Gastrocnemius medialis (tissue), 4 donors: Measurements from ENCODE around the gene CCDC107. TPM values are rescaled to one million over a fixed set of nuclear protein-coding genes. Genes with fewer than 3 reads are reported as not detected.

Source experiments
- ATAC-seq, 2 donors: fragments of 150-250 bp; one replicate each; pipeline ENCODE4 v1.9.1; 2016
- DNase-seq, 2 donors: peaks; one replicate each; pipeline ENCODE4 v3.0.0-alpha.2; 2019
- H3K27ac ChIP-seq, 4 donors: fragments of 200-600 bp; sonication (generic); 1 replicate in 1 of 4; 2 replicates in 3 of 4; pipeline ENCODE4 v1.5.1; 2016 to 2018; ENCODE audit warnings: mild to moderate bottlenecking in 2 of 4, moderate library complexity in 1 of 4
- H3K27me3 ChIP-seq, 3 donors: fragments of 200-600 bp; sonication (generic) in 2 of 3; 1 replicate in 1 of 3; 2 replicates in 2 of 3; pipeline versions ENCODE4 v1.5.1 to v1.6.0; 2016 to 2019; ENCODE audit warnings: mild to moderate bottlenecking in 1 of 3, moderate library complexity in 1 of 3
- H3K36me3 ChIP-seq, 2 donors: fragments of 200-600 bp; sonication (generic) in 1 of 2; one replicate each; pipeline ENCODE4 v1.5.1; 2017 to 2018
- H3K4me1 ChIP-seq, 2 donors: fragments of 200-600 bp; sonication (generic) in 1 of 2; one replicate each; pipeline ENCODE4 v1.5.1; 2016 to 2017; ENCODE audit warnings: mild to moderate bottlenecking in 2 of 2
- H3K4me3 ChIP-seq, 4 donors: fragments of 200-600 bp; sonication (generic) in 3 of 4; 1 replicate in 1 of 4; 2 replicates in 3 of 4; pipeline ENCODE4 v1.5.1; 2016 to 2019; ENCODE audit warnings: mild to moderate bottlenecking in 2 of 4
- H3K9me3 ChIP-seq, 3 donors: fragments of 200-600 bp; sonication (generic) in 2 of 3; 1 replicate in 1 of 3; 2 replicates in 2 of 3; pipeline ENCODE4 v1.5.1; 2016 to 2019
- POLR2A ChIP-seq, 2 donors: fragments of 450-650 bp; IDR thresholded peaks; one replicate each; pipeline ENCODE4 v1.6.1; 2017; ENCODE audit warnings: antibody characterized with exemption in 2 of 2, mild to moderate bottlenecking in 2 of 2, moderate library complexity in 2 of 2
- in situ Hi-C, 4 donors: fragments of 200-750 bp; cut with MboI; loops; one replicate each; pipeline versions ENCODE4 v1.15.0 to v1.8.0; 2017; ENCODE audit warnings: low sequenced_read_pairs in 4 of 4
- intact Hi-C: fragments of 100-400 bp; cut with DNase I; formaldehyde crosslinking; loops from one replicate; pipeline ENCODE4 v1.15.1; 2023; ENCODE audit warnings: low total_unique reads
- total RNA-seq, 4 donors: library from RNA; depleted of rRNA; stranded (reverse); fragments of >200 nt; gene quantifications; one replicate each; pipeline versions ENCODE4 v1.1.0 to v1.2.3, GENCODE V29; 2016
- TF ChIP-seq, protein P1 (sequence below), 5 experiments: fragments of 450-650 bp in 3 of 5; fragments of 200-600 bp in 2 of 5; sonication (generic) in 2 of 5; IDR thresholded peaks in 4 of 5; conservative IDR thresholded peaks in 1 of 5; 1 replicate in 4 of 5; 2 replicates in 1 of 5; pipeline ENCODE4 v1.5.1; 2016 to 2019; ENCODE audit warnings: antibody characterized with exemption in 5 of 5, mild to moderate bottlenecking in 3 of 5, moderate library complexity in 3 of 5

The CCDC107 gene
- total RNA-seq, 4 donors from 2014 or later: 21.9 to 45.3 (median 31.5) TPM

DNA sequence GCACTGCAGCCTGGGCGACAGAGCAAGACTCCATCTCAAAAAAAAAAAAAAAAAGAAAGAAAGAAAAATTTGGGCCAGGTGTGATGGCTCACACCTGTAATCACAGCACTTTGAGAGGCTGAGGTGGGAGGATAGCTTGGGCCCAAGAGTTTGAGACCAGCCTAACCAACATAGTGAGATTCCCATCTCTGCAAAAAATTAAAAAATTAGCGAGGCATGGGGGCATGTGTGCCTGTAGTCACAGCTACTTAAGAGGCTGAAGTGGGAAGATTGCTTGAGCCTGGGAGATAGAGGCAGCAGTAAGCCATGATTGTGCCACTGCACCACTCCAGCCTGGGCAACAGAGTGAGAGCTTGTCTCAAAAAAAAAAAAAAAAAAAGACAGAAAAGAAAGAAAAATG lies 4.5 kb upstream of the CCDC107 start:
- in situ Hi-C loops: loop anchor here in 1 of 4 donors (25.0 kb wide), 1 partner anchor 91 kb away; a partner anchor contains a TSS

DNA sequence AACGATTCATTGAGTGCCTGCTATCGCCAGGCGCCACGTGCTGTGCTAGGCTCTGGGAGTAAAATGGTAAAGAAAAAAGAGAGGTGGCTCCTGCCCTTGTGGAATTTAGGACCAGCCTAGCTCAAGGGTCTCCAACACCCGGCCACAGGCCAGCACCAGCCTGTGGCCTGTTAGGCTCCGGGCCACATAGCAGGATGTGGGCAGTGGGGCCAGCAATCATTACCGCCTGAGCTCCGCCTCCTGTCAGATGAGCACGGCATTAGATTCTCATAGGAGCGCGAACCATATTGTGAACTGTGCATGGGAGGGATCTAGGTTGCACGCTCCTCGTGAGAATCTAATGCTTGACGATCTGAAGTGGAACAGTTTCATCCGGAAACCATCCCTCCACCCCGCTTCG lies 1.7 kb upstream of the CCDC107 start:
- H3K27ac ChIP-seq: peak overlapping the region; percentile 92 to 97 (median 96)
- H3K4me3 ChIP-seq: no peak overlapping the region
- no peak for DNase-seq
- peaks cover 0 to 12% of the 10 kb centered on the region in 2 donors for H3K36me3 ChIP-seq
- peaks cover 24 to 29% of the 10 kb centered on the region in 2 donors for H3K4me1 ChIP-seq
- H3K27me3 ChIP-seq: no peaks in the 10 kb centered on the region
- H3K9me3 ChIP-seq: no peaks in the 10 kb centered on the region
- ATAC-seq: no peak
- in situ Hi-C loops: loop anchor here in 1 of 4 donors (25.0 kb wide), 1 partner anchor 94 kb away; a partner anchor contains a TSS
- intact Hi-C loops: loop anchor here (2.0 to 10.0 kb wide), 3 partner anchors 52 to 662 kb away; partner anchors contain the start of genes SPAG8 and TESK1
- no peak for TF ChIP-seq POLR2A (IDR thresholded peaks at IDR 0.05)
- TF ChIP-seq, protein P1, sequence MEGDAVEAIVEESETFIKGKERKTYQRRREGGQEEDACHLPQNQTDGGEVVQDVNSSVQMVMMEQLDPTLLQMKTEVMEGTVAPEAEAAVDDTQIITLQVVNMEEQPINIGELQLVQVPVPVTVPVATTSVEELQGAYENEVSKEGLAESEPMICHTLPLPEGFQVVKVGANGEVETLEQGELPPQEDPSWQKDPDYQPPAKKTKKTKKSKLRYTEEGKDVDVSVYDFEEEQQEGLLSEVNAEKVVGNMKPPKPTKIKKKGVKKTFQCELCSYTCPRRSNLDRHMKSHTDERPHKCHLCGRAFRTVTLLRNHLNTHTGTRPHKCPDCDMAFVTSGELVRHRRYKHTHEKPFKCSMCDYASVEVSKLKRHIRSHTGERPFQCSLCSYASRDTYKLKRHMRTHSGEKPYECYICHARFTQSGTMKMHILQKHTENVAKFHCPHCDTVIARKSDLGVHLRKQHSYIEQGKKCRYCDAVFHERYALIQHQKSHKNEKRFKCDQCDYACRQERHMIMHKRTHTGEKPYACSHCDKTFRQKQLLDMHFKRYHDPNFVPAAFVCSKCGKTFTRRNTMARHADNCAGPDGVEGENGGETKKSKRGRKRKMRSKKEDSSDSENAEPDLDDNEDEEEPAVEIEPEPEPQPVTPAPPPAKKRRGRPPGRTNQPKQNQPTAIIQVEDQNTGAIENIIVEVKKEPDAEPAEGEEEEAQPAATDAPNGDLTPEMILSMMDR (IDR thresholded peaks at IDR 0.05 in 4 of 5, conservative IDR thresholded peaks at IDR 0.05 in 1 of 5): no peak

More for the DNA sequence above, 4.5 kb upstream of the CCDC107 start:
- ATAC-seq (no peak), DNase-seq (no peak)
- no peak overlapping the region for H3K27ac ChIP-seq
- peaks cover 0 to 6% of the 10 kb centered on the region in 2 donors for H3K4me1 ChIP-seq
- H3K4me3 ChIP-seq: no peak overlapping the region
- no peaks in the 10 kb centered on the region for H3K9me3 ChIP-seq
- TF ChIP-seq, protein P1 (IDR thresholded peaks at IDR 0.05 in 4 of 5, conservative IDR thresholded peaks at IDR 0.05 in 1 of 5): no peak
- no peak for TF ChIP-seq POLR2A (IDR thresholded peaks at IDR 0.05)
- intact Hi-C loops: loop anchor here (10.0 kb wide), 1 partner anchor 659 kb away; no protein-coding TSS in a partner anchor
- H3K27me3 ChIP-seq: no peaks in the 10 kb centered on the region
- H3K36me3 ChIP-seq: no peaks in the 10 kb centered on the region

DNA sequence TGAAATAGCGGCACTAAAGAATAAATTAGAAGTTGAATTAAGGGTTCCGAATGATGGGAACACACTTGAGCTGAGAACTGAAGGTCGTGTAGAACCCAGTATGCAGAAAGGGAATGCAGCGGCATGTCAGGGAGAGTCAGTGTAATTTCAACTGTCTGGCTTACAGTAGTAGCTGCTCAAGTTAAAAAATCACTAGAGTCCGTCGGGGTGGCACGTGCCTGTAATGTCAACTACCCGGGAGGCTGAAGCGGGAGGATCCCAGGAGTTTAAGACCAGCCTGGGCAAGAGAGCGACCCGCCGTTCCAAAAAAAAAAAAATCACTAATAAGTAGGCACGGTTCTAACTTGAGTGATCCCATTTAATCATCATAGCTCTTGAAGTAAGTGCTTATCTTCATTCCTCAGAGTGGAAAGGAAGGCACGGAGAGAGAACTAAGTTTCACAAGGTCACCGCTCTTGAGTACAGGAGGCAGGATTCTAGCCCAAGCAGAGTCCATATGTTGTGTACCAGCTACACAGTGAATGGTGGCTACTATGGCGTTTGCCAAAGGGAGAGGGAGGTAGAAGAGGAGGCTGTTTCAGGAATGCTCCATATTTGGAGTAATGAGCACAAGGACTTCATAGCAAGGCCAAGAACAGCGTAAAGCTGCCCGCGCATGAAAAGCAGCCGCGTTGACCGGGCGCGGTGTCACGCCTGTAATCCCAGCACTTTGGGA lies 1.1 kb upstream of the CCDC107 start:
- in situ Hi-C loops: loop anchor here in 1 of 4 donors (25.0 kb wide), 1 partner anchor 95 kb away; a partner anchor contains a TSS
- TF ChIP-seq POLR2A (IDR thresholded peaks at IDR 0.05): no peak
- TF ChIP-seq, protein P1 (IDR thresholded peaks at IDR 0.05 in 4 of 5, conservative IDR thresholded peaks at IDR 0.05 in 1 of 5): no peak
- Histone ChIP-seq H3K36me3 (peaks cover 0 to 12% of the 10 kb centered on the region in 2 donors), H3K27ac (peak overlapping the region; percentile 92 to 97 (median 96)), H3K9me3 (no peaks in the 10 kb centered on the region), H3K4me1 (peaks cover 28 to 29% of the 10 kb centered on the region in 2 donors), H3K4me3 (peak overlapping the region; percentile 59 to 84 (median 80)), H3K27me3 (no peaks in the 10 kb centered on the region)
- intact Hi-C loops: loop anchor here (1.0 to 10.0 kb wide), 4 partner anchors 11 to 662 kb away; partner anchors contain the start of genes SPAG8 and TESK1
- ATAC-seq: peak; percentile 6 to 10
- no peak for DNase-seq

DNA sequence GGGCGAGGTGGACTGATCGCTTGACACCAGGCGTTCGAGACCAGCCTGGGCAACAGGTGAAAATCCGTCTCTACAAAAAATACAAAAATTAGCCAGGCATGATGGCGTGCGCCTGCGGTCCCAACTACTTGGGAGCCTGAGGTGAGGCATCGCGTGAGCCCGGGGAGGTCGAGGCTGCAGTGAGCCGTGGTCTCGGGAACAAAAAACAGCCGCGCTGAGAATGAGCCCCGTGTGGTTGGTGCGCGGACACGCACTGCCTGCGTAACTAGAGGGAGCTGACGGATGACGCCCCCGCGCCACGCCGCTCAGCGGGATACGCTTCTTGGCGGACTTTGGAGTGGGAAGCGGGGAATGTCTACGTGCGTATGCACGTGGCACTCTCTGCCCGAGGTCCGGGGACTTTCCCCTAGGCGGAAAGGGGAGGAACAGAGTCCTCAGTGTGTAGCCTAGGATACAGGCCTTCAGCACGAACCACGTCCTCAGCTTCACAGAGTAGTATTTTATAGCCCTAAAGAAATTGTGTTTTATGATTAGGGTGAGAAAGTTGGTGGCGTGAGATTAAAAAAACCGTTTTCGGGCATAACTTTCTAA lies 451 bp upstream of the CCDC107 start, which contains the start of gene RMRP:
Gene RMRP (minus strand): TSS at position 474 of the 591 bp plus-strand sequence.
- DNase-seq: peak; percentile 97 to 98
- Histone ChIP-seq H3K27ac (peak within 1 kb of the TSS; percentile 92 to 97 (median 96)), H3K27me3 (no peaks in the 10 kb centered on the region), H3K4me1 (peaks cover 28 to 29% of the 10 kb centered on the region in 2 donors), H3K4me3 (peak within 1 kb of the TSS; percentile 79 to 85 (median 82)), H3K9me3 (no peaks in the 10 kb centered on the region), H3K36me3 (peaks cover 0 to 12% of the 10 kb centered on the region in 2 donors)
- intact Hi-C loops (loop anchor here (1.0 to 10.0 kb wide), 7 partner anchors 11 to 663 kb away; partner anchors contain the start of genes CREB3, SPAG8, TESK1 and TLN1), in situ Hi-C loops (loop anchor here in 1 of 4 donors (25.0 kb wide), 1 partner anchor 95 kb away; a partner anchor contains a TSS)
- peak; percentile 91 to 96 for ATAC-seq
- TF ChIP-seq POLR2A (IDR thresholded peaks at IDR 0.05): peak; percentile 56 to 61
- TF ChIP-seq, protein P1 (IDR thresholded peaks at IDR 0.05 in 4 of 5, conservative IDR thresholded peaks at IDR 0.05 in 1 of 5): peak; percentile 44 to 56 (median 52)
